Liver (tissue), 9 donors: ENCODE results near the gene MAP3K4. TPM values are rescaled to one million over a fixed set of nuclear protein-coding genes. Genes with fewer than 3 reads are reported as not detected.

Source experiments
- DNase-seq: peaks from one replicate; pipeline ENCODE4 v3.0.0-alpha.2; 2017; ENCODE audit warnings: low spot score
- H3K27ac ChIP-seq, 2 donors: one replicate each; pipeline ENCODE4 v1.7.0; 2013; ENCODE audit warnings: inconsistent platforms in 2 of 2, low read length in 2 of 2, control low read depth in 1 of 2, low read depth in 1 of 2, mild to moderate bottlenecking in 1 of 2
- H3K27me3 ChIP-seq, 4 donors: one replicate each; pipeline versions ENCODE4 v1.6.1 to v1.7.0; 2013; ENCODE audit warnings: low read length in 3 of 4, inconsistent platforms in 1 of 4, mild to moderate bottlenecking in 1 of 4, moderate library complexity in 1 of 4; ENCODE audit not compliant: control insufficient read depth in 4 of 4, insufficient read depth in 4 of 4
- H3K36me3 ChIP-seq, 4 donors: one replicate each; pipeline versions ENCODE4 v1.6.1 to v1.7.0; 2013; ENCODE audit warnings: low read length in 3 of 4, mild to moderate bottlenecking in 3 of 4, low read depth in 1 of 4, moderate library complexity in 1 of 4; ENCODE audit not compliant: control insufficient read depth in 4 of 4, insufficient read depth in 3 of 4
- H3K4me1 ChIP-seq, 4 donors: one replicate each; pipeline versions ENCODE4 v1.6.1 to v1.7.0; 2013; ENCODE audit warnings: low read length in 3 of 4, mild to moderate bottlenecking in 3 of 4, moderate library complexity in 1 of 4; ENCODE audit not compliant: control insufficient read depth in 4 of 4, insufficient read depth in 4 of 4
- H3K4me3 ChIP-seq, 3 donors: one replicate each; pipeline versions ENCODE4 v1.6.1 to v1.7.0; 2013; ENCODE audit warnings: low read length in 3 of 3, control low read depth in 1 of 3, low read depth in 1 of 3, mild to moderate bottlenecking in 1 of 3
- H3K9ac ChIP-seq, 2 donors: one replicate each; pipeline ENCODE4 v1.7.0; 2013; ENCODE audit warnings: low read length in 2 of 2, mild to moderate bottlenecking in 2 of 2, moderate library complexity in 2 of 2, control low read depth in 1 of 2, low read depth in 1 of 2
- H3K9me3 ChIP-seq, 4 donors: one replicate each; pipeline versions ENCODE4 v1.6.1 to v1.7.0; 2013; ENCODE audit warnings: low read length in 3 of 4; ENCODE audit not compliant: control insufficient read depth in 4 of 4
- FOXA1 ChIP-seq: IDR thresholded peaks from 2 replicates; pipeline ENCODE4 v1.6.1; 2016; ENCODE audit warnings: antibody characterized with exemption
- FOXA2 ChIP-seq: IDR thresholded peaks from 2 replicates; pipeline ENCODE4 v1.6.1; 2016; ENCODE audit warnings: antibody characterized with exemption
- GABPA ChIP-seq, 2 donors: IDR thresholded peaks in 1 of 2; conservative IDR thresholded peaks in 1 of 2; 2 replicates each; pipeline ENCODE4 v1.6.1; 2016; ENCODE audit warnings: antibody characterized with exemption in 2 of 2, mild to moderate bottlenecking in 1 of 2, moderate library complexity in 1 of 2
- HNF4A ChIP-seq, 2 donors: conservative IDR thresholded peaks; 2 replicates each; pipeline ENCODE4 v1.6.1; 2016; ENCODE audit warnings: antibody characterized with exemption in 2 of 2, mild to moderate bottlenecking in 2 of 2
- JUND ChIP-seq, 2 donors: IDR thresholded peaks; 2 replicates each; pipeline ENCODE4 v1.6.1; 2016; ENCODE audit warnings: antibody characterized with exemption in 2 of 2
- NR2F2 ChIP-seq: IDR thresholded peaks from 2 replicates; pipeline ENCODE4 v1.6.1; 2016; ENCODE audit warnings: antibody characterized with exemption
- REST ChIP-seq: IDR thresholded peaks from 2 replicates; pipeline ENCODE4 v1.6.1; 2016; ENCODE audit warnings: antibody characterized with exemption, mild to moderate bottlenecking
- RXRA ChIP-seq, 2 donors: IDR thresholded peaks; 2 replicates each; pipeline ENCODE4 v1.6.1; 2017 to 2018; ENCODE audit warnings: antibody characterized with exemption in 2 of 2, mild to moderate bottlenecking in 1 of 2
- SP1 ChIP-seq: IDR thresholded peaks from 2 replicates; pipeline ENCODE4 v1.6.1; 2018; ENCODE audit warnings: antibody characterized with exemption, mild to moderate bottlenecking
- TAF1 ChIP-seq: conservative IDR thresholded peaks from 2 replicates; pipeline ENCODE4 v1.6.1; 2016; ENCODE audit warnings: antibody characterized with exemption, mild to moderate bottlenecking
- YY1 ChIP-seq: IDR thresholded peaks from 2 replicates; pipeline ENCODE4 v1.6.1; 2016; ENCODE audit warnings: antibody characterized with exemption, mild to moderate bottlenecking
- WGBS: extraction: QIAGEN DNeasy Blood & Tissue Kit; methylation state at CpG from one replicate; pipeline ENCODE4 v1.1.7; 2013; 5-methylcytosine and 5-hydroxymethylcytosine counted together
- polyA plus RNA-seq, 2 donors: library from polyadenylated mRNA; stranded (reverse) in 1 of 2; unstranded in 1 of 2; fragments of 200-250 nt in 1 of 2; fragments of >200 nt in 1 of 2; fragmentation: Nextera tagmentation in 1 of 2; extraction: Ambion mirVana in 1 of 2; gene quantifications; one replicate each; pipeline versions ENCODE4 v1.2.1 to v1.2.3, GENCODE V29; 2013 to 2015
- total RNA-seq, 2 donors: library from RNA; depleted of rRNA; stranded (reverse); fragments of >200 nt; gene quantifications; one replicate each; pipeline ENCODE4 v1.2.3, GENCODE V29; 2014
- TF ChIP-seq, protein P1 (sequence below): fragments of 150-350 bp; IDR thresholded peaks from 2 replicates; pipeline ENCODE4 v1.5.1; 2017; ENCODE audit warnings: improper control_type of control experiment, low read depth, low read length; ENCODE audit not compliant: missing input control
- TF ChIP-seq, protein P2 (sequence below): IDR thresholded peaks from 2 replicates; pipeline ENCODE4 v1.6.1; 2016; ENCODE audit warnings: antibody characterized with exemption
- donor health status: healthy.
- donor health status: healthy.
- donor health status: healthy.
- donor health status: healthy.
- donor health status: healthy.

MAP3K4 gene
- total and polyA plus RNA-seq, 4 donors: 4.3 to 20.0 (median 11.7) TPM

DNA sequence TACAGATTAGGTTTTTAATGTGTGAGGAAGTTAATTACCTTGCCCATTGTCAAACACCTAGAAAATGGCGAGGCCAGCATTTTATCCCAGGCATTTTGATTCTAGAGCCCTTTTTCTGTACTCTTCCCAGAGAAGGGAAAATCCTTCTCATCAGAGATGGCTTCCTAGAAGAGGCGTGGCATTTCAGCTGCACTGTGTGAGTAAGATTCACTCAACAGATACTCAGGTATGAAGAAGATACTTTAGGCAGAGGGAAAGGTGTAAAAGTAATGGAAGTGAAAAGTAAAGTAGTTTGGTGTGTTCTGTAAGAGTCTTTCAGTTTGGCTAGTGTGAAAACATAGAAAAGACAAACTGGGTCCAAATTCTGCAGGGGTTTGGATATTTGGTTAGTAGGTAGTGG is 113.8 kb downstream of the MAP3K4 start (continued):
- TF ChIP-seq REST (no peak), FOXA1 (no peak)

DNA sequence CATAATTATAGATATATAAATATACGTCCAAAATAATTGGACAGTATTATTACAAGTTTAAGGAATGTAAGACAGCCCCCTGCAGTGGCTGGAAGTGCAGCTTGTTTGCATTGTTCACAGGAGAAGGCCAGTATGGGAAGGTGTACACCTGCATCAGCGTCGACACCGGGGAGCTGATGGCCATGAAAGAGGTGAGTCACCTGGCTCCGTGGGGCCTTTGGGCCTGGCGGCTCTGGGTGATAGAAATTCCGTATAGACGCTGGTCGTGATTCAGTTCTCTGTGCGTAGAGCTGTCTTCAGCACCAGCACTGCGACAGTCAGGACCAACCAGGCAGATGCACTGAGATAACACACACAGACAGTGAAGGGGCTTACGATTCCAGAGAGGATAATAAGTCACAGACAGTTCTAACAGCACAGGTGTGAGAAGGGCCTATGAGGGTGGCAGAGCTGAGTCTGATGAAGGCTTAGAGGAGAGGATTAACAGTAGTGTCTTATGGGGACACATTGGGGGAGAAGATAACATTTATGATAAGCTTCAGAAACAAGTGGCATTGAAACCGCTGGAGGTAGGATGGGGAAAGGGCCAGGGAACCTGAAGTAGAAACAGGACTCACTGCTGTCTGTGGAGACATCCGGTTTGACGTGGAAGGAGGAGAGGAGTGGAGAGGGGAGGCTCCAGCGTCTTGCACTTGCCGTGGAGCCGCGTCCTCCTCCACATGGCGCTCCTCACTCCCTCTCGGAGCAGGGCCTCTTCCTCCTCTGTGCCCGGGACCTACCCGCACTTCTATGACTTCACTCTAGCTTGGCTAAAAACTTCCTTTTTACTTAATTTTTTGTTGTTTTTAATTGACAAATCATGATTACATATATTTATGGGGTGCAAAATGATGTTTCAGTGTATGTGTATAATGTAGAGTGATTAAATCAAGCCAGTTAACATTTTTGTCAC is 116.5 kb downstream of the MAP3K4 start:
- no peak overlapping the region for H3K9ac ChIP-seq
- WGBS: 97% methylated on average over 23 of the region's 23 CpGs
- no peak overlapping the region for H3K4me3 ChIP-seq
- H3K27ac ChIP-seq: no peak overlapping the region
- peaks cover 14 to 73% (median 61%) of the 10 kb centered on the region in 4 donors for H3K36me3 ChIP-seq
- H3K9me3 ChIP-seq: no peaks in the 10 kb centered on the region
- no peaks in the 10 kb centered on the region for H3K27me3 ChIP-seq
- TF ChIP-seq, protein P1, sequence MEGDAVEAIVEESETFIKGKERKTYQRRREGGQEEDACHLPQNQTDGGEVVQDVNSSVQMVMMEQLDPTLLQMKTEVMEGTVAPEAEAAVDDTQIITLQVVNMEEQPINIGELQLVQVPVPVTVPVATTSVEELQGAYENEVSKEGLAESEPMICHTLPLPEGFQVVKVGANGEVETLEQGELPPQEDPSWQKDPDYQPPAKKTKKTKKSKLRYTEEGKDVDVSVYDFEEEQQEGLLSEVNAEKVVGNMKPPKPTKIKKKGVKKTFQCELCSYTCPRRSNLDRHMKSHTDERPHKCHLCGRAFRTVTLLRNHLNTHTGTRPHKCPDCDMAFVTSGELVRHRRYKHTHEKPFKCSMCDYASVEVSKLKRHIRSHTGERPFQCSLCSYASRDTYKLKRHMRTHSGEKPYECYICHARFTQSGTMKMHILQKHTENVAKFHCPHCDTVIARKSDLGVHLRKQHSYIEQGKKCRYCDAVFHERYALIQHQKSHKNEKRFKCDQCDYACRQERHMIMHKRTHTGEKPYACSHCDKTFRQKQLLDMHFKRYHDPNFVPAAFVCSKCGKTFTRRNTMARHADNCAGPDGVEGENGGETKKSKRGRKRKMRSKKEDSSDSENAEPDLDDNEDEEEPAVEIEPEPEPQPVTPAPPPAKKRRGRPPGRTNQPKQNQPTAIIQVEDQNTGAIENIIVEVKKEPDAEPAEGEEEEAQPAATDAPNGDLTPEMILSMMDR: no peak
- TF ChIP-seq HNF4A (conservative IDR thresholded peaks at IDR 0.05): no peak
- TF ChIP-seq FOXA2: no peak
- TF ChIP-seq YY1: no peak
- TF ChIP-seq GABPA (IDR thresholded peaks at IDR 0.05 in 1 of 2, conservative IDR thresholded peaks at IDR 0.05 in 1 of 2): no peak
- TF ChIP-seq, protein P2, sequence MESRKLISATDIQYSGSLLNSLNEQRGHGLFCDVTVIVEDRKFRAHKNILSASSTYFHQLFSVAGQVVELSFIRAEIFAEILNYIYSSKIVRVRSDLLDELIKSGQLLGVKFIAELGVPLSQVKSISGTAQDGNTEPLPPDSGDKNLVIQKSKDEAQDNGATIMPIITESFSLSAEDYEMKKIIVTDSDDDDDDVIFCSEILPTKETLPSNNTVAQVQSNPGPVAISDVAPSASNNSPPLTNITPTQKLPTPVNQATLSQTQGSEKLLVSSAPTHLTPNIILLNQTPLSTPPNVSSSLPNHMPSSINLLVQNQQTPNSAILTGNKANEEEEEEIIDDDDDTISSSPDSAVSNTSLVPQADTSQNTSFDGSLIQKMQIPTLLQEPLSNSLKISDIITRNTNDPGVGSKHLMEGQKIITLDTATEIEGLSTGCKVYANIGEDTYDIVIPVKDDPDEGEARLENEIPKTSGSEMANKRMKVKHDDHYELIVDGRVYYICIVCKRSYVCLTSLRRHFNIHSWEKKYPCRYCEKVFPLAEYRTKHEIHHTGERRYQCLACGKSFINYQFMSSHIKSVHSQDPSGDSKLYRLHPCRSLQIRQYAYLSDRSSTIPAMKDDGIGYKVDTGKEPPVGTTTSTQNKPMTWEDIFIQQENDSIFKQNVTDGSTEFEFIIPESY: no peak
- TF ChIP-seq FOXA1: no peak
- TF ChIP-seq RXRA (IDR thresholded peaks at IDR 0.05): no peak
- TF ChIP-seq TAF1: no peak
- DNase-seq: no peak
- no peaks in the 10 kb centered on the region for H3K4me1 ChIP-seq

DNA sequence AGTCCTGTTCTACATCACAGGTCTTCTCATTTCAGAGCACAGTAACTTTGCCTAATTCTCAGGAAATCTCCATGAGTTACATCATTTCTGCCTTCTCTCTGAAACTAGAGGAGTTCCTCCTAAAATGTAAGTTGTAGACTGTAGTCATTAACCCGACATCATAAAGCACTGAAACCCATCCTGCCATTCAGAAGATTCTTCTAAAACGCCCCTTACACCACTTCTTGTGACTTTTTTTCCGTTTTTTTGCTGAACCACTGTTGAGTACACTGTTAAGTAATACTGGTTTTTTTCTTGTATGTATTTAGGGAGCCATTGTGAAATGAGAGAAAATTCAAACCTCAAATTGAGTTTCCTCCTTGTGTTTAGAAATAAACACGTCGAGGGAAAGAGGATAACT is 117.3 kb downstream of the MAP3K4 start:
- Histone ChIP-seq H3K9ac (no peak overlapping the region), H3K4me3 (no peak overlapping the region), H3K9me3 (no peaks in the 10 kb centered on the region), H3K4me1 (no peaks in the 10 kb centered on the region), H3K36me3 (peaks cover 17 to 73% (median 62%) of the 10 kb centered on the region in 4 donors), H3K27ac (no peak overlapping the region), H3K27me3 (no peaks in the 10 kb centered on the region)
- WGBS: 91% methylated on average over 5 of the region's 5 CpGs
- no peak for DNase-seq
- TF ChIP-seq SP1 (no peak), JUND (IDR thresholded peaks at IDR 0.05) (no peak), RXRA (IDR thresholded peaks at IDR 0.05) (no peak), NR2F2 (no peak)
- TF ChIP-seq, protein P1: no peak
